ENCODE data around the gene ARHGAP15.
"Not testable (repeated sequence)": the region's sequence is repeated elsewhere in the genome, so short reads cannot be mapped to it uniquely, and the experiment has no call there.

The ARHGAP15 gene

DNA sequence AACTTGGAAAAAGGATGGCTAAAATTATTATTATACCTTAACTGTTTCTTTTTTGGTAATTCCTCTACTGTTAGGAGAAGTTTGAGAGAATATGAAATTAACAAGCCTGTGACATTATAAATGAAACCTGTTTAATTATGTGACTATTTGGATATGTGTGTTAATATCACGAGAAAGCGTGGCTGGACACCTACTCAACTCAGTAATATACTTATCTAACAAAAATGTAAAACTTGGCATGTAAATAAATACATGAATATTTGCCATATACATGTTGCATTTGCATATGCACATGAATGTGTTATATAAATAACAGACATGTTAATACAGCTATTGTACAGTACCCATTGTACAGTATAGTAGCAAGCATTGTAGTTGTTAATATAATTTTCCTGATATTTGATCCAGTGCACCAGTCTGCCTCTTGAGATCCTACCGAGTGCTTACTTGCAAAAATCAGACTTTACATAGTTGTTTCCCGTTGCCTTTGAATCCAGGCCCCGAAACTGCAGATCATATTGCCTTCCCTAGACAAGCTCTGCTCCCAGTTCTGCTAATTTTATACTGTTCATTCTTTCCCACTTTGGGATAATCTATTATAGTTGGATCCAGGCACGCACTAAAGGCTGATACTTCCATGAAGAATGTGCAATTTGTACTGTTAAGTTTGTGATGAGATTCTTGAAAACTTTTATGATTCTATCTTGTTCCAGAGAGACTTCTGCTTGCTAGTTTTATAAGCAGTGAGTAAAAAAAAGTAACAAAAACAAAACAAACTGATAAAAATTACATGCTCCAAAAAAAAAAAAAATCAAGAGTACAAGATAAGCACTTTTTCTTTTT is 395.6 kb downstream of the ARHGAP15 start:
- peak; percentile 11 for DNase-seq (ENCODE audit: low read depth, low spot score)

DNA sequence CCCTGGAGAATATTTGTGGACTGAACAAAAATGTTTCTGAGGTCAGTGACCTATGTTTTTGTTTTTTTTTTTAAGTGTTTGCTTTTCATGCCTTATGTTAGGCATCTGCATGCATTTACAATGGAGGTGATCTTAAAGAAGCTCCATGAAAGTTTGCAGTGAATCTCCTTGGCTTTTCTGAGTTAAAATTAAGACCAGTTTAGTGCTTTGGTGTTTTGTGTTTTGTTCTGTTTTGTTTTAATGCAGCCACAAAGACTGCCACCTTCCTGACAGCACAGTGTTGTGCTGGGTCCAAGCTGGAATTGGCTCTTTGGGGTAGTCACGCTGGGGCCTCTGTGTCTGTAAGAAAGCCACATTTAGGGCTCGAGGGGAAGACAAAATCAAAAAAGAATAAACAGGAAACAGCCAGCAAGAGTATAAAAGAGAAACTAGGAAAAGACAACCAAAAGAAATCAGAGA is 396.2 kb downstream of the ARHGAP15 start:
- peak; percentile 16 for DNase-seq (ENCODE audit: low read depth, low spot score)

DNA sequence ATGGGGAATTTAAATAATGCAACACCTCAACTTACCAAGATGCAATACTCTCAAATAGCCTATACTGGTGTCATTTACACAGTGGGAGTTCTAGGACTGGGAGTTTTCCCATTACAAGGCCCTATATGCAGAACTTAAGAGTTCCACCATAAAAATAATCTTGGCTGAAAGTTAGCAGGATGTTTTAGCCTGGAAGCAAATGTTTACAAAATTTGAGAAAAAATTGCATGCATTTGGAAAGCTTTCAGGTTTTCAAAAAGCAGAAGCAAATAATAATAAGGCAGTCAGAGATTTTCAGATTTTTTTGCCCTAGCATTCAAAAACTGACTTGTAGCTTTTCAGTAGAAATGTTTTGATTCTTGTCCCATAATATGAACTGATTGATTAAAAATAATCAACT is 397.3 kb downstream of the ARHGAP15 start:
- no peak for DNase-seq (ENCODE audit: low read depth, low spot score)

DNA sequence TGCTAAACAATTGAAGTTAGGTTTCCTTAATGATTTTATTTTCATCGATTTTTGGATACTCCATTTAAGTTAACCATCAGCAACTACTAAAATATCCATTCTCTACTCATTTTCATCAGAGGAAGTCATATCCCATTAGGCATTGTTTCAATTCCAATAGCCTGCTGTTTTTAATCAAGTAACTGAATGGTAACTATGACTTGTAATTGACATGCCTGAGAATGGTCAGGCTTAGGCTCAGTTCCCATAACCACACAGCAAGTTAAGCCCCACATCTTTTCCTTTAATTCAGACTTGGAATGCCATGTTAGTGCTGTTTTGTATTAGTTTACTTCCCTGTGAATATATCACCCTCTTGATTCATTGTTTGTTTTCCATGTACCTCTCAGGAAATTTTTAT is 398.8 kb downstream of the ARHGAP15 start:
- DNase-seq (ENCODE audit: low read depth, low spot score), result peak; percentile 57

DNA sequence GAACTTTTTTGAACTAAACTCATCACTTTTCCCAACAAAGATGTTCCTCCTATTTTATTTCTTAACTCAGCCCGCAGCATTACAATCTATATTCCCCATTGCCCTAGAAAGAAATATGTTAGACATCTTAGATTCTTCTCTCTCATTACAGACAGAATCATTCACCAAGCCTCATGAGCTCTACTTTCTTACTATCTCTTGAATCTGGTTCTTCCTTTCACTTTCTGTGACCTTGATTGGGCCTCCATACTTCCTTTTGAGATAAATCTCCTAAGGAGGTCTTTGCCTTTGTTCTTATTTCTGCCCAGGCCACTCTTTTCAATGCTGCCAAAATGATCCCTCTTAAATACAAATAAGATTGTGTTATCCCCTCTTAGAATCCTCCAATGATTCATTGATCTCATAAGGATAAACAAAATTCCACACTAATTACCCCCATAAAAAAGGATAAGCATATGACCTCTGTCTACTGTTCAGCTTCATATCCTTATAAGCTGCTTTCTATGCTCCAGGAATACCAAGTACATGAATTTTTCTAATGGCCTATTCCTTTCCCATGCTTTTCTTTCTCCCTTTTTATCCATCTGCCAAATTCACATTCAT is 400.0 kb downstream of the ARHGAP15 start:
- no peak for DNase-seq (ENCODE audit: low read depth, low spot score)

DNA sequence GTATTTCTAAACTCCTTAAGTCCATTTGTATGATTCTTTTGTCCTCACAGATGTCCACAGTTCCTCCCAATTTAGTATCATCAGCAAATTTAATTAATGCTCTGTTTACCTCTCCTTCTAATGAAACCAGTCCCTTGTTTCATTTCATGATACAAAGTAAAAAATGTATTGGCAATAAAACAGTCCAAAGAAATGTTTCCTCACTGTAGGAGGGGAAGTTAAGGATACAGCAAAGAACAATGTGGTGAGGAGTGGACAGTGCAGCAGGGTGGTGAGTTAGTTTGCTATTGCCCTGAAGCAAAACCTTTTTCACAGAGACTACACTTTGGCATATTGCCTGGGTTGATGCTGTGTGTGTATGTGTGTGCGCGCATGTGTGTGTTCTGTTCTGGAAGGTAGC is 401.5 kb downstream of the ARHGAP15 start:
- no peak for DNase-seq (ENCODE audit: low read depth, low spot score)

DNA sequence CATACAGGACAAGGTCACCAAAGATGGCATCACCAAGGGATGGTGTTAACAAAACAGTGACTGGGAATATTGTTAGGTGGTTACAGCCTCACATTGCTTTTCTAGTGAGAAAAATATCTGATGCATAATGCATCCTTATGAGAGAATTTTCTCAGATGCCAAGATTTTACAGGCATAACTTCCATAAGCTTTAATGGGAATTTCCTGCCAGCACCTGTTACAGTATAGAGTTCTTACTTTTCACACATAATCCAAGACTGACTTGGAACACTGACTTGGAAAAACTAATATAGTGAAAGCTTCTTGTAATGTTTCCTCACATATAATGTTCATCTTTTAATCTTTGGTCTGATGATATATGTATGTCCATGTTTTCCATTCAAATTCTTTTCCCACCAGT is 402.8 kb downstream of the ARHGAP15 start:
- no peak for DNase-seq (ENCODE audit: low read depth, low spot score)

DNA sequence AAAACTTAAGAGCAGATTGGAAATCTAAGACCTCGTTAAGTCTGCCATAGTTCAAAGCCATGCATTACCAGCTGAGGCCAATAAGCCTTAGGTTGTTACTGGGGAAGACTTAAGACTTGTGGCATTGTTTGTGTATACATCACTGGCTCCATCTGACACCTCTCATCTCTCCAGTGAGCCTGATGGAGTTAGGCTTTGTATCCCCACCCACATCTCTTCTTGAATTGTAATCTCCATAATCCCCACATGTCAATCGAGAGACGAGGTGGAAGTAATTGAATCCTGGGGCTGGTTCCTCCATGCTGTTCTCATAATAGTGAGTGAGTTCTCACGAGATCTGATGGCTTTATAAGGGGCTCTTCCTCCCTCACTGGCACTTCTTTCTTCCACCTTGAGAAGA is 404.6 kb downstream of the ARHGAP15 start:
- DNase-seq (ENCODE audit: low read depth, low spot score), result no peak

DNA sequence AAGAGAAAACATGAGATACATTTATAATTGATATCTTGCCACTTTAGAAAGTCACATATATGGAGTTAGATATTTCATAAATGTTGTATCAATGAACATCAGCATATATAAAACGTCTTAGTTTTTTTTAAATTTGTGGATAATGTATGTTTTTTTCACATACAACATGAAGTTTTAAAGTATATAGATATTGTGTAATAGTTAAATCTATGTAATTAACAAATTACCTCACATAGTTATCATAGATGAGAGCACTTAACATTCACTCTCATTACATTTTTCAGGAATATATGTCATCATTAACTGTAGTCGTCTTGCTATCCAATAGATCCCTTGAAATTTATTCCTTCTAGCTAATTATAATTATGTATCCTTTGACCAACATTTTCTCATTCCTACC is 406.6 kb downstream of the ARHGAP15 start:
- no peak for DNase-seq (ENCODE audit: low read depth, low spot score)

DNA sequence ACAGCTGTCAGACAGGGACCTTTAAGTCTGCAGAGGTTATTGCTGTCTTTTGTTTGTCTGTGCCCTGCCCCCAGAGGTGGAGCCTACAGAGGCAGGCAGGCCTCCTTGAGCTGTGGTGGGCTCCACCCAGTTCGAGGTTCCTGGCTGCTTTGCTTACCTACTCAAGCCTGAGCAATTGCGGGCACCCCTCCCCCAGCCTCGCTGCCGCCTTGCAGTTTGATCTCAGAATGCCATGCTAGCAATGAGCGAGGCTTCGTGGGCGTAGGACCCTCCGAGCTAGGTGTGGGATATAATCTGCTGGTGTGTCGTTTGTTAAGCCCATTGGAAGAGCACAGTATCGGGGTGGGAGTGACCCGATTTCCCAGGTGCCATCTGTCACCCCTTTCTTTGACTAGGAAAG is 412.7 kb downstream of the ARHGAP15 start:
- DNase-seq (ENCODE audit: low read depth, low spot score), result not testable (repeated sequence)

DNA sequence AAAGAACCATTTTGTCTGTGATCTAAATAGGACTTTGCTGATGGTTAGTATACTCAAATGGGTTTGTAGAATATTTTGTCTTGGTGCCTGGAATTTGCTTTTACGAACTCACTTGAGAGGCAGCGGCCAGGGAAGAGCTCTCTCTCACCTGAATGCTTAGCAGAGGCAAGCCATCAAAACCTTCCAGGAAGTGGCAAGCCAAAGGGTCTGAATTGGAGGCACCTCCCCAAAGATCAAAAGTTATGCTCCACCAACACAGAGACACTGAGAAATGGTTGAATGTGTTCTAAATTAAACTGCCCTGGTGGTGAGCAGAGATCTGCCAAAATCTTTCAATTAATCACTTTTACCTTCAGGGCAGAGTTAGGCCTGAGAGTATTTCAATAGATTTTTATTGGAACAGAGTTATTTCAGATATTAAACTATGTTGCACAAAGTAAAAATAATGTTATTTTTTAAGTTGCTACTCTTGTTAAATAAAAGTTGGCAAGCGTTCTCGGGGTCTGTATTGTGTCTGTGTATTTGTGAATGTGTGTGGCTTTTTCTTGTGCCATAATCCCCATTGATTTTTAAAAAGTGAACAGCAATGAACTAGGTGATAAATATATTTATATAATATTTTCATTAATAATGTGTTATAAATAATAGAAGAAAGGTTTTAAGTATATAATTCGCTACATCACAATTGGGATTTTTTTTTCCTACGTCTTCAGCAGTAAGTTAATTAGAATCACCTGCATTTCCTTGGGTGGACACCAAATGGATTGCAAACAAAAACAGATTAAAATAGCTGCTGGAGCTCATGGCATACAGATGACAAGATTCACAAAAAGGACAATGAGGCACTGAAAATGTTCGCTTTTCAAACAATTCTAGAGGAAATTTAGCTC is 416.1 kb downstream of the ARHGAP15 start:
- DNase-seq (ENCODE audit: low read depth, low spot score), result no peak

DNA sequence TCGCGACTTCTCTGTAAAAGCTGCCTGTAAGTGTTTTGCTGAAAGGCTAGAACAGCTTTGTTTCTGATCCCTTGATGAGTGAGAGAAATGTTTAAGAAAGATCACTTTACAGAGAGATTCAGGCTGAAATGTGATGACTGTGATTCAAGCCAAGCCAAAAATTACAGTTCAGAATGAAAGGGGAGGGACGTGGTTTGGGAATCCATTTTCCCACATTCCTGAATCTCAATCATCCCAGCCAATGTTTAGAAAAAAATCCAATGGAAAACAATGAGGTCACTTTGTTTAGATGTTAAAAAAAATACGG is 416.7 kb downstream of the ARHGAP15 start:
- peak; percentile 87 for DNase-seq (ENCODE audit: low read depth, low spot score)

DNA sequence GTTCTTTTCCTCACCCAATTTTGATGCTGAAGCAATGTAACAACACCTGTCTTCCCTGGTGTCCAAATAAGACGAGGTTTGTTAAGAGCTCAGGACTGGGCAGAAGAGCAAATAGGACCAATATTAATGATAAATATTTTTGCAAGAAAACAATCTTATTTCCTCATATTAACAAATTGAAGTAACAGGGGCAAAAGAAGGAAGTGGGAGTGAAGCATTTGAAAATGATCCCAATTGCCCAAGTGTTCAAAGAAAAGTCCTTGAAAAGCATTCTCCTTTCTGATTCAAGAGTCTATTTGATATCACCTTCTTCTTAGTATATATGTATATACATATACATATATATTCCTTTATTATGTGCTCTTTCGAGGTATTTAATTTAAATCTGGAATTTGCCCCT is 418.8 kb downstream of the ARHGAP15 start:
- no peak for DNase-seq (ENCODE audit: low read depth, low spot score)

DNA sequence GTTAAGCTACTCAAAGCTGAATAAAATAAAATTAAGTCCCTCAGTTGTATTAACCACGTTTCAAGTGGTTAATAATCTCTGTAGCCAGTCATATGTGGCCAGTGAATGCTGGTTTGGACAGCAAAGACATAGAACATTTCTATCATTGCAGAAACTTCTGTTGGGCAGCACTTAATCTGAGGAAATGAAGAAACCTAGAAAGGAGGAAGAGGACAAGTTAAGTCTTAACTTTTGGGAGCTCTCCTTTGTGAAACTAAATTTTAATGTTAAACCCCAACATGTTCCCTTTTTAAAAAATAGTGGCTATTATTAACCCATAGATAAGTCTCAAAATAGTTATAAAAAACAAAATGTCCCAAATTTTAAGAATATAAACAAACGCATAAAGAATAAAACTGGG is 421.3 kb downstream of the ARHGAP15 start:
- DNase-seq (ENCODE audit: low read depth, low spot score), result no peak

DNA sequence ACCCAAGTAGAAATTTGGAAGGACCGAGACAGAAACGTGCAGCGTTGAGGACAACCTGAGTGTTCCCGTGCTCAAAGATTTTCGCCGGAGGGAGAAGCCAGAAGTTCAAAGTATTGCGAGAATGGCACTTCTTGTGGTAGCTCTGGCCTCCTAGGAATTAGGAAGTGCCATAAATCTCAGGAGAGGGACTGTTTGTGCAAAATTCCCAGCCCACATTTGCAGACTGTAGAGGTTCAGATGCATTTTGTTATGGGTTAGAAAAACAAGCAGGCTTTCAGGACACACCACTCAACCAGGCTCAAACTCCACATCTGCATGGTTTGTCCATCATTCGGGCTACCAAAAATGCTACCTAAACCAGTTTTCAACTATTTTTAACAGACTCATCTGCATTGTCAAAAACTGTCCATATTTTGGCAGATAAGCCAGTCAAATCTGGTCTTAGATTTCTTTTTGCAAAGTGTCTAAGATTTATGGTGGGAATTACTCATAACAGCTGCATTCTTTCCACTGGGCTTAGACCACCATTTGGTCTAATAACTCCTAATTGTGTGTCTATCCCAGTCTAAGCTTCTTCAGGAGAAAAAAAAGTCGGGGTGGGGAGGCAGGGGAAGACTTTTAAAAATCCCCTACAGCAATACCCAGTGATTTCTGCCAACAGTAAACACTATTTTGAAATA is 422.9 kb downstream of the ARHGAP15 start:
- DNase-seq (ENCODE audit: low read depth, low spot score), result peak; percentile 24

DNA sequence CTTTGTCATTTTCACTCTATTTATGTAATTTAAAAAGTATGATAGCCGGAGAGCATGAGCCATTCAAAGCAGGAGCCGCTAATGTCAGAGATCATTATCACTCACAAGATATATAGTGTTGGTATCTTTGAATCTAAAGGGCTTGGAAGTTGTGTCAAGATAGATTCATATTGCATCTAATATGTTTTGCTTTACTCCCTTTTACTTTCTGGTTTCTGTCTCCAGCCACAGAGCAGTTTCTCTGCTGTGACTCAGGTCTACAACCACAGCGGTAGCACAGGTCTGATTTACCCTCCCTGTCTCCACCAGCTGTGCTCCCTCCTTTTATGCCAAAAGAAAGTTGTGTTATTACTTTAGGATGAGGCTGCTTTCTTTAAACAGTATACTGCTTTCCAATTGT is 424.0 kb downstream of the ARHGAP15 start:
- DNase-seq (ENCODE audit: low read depth, low spot score), result no peak

DNA sequence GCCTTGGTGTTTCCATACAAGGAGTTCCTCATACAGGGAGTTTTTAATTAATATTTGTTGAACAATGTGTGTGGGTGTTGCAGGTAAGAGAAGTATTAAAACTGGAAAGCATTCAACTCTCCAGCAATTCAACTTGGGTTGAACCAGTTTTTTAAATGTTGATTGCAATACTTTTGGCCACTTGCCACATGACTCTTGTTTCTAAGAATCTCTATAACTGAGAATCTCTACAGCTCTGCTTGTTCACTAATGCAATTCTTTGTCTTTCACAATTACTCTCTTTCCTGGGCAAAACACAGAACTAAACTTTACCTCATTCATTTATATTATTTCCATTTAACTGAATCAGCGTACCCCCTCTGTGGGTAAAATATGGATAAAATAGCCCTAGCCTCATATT is 429.4 kb downstream of the ARHGAP15 start:
- DNase-seq (ENCODE audit: low read depth, low spot score), result peak; percentile 49

DNA sequence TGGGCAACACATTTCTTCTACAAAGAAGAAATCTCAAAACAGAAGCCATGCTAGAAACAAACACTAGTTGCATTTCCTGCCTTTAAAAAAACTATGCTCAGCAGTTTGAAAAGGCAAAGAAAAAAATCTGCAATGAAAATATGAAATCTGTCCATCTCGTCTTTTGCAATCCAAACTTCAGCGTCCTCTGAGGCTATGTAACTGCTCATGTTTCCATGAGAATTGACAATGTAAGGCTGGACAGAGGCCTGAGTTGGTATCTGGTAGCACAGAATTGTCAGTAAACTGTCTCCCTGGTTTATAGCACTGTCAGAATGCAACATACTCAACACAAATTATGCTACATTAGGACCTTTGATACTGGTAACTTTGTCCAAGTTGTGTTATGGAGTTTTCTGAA is 429.9 kb downstream of the ARHGAP15 start:
- DNase-seq (ENCODE audit: low read depth, low spot score), result no peak

DNA sequence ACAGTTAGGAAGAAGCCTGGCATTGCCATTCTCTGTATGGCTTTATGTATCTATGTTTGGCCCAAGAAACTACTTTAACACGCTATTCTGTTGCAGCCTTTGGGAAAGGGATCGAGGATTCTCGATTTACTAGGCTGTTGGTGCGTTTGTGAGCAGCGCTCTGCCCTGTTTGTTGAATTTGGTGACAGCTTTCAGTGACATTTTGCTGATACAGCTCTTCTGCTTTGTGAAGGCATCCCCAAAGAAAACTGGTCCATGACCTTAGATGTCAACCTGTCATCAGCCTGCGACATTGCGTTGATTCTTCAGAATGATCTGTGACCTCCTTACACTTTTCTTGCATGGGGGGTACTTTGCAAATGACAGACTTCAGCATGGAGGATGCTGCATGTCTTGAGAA is 431.5 kb downstream of the ARHGAP15 start:
- DNase-seq (ENCODE audit: low read depth, low spot score), result no peak

DNA sequence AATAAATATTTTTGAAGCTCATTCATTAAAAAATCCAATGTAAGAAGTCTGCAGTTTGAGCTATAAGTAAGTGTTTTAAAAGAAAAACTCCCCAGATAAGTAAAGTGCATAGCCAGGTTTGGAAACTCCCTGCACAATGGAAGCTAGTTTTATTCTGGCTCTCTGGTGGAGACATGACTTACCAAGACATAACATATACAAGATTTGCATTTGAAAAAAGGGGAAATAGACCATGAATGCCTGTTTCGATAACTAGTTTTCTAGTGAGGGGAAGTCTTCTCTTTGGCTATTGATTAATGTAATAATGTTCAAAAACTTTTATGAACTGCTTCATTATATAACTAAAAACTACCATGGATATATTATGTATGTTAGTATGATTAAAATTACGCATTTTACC is 435.2 kb downstream of the ARHGAP15 start:
- DNase-seq (ENCODE audit: low read depth, low spot score), result no peak

DNA sequence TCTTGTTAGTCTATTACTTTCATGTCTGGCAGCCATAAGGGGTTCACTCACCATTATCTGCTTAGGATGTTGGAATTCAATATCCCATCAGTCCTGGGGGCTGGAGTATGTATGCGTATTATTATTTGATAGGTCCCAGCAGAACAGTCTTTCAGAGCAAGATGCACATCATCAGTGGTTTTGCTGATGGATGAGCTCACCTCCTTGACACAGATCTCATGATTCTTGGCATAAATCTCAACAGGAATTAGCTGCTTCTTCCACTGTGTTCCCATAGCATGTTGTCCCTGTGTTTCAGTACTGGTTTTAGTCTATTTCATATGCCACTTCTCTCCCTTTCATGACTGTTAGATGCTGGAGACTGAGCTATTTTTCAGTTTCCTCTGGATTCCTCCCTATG is 442.5 kb downstream of the ARHGAP15 start:
- no peak for DNase-seq (ENCODE audit: low read depth, low spot score)

DNA sequence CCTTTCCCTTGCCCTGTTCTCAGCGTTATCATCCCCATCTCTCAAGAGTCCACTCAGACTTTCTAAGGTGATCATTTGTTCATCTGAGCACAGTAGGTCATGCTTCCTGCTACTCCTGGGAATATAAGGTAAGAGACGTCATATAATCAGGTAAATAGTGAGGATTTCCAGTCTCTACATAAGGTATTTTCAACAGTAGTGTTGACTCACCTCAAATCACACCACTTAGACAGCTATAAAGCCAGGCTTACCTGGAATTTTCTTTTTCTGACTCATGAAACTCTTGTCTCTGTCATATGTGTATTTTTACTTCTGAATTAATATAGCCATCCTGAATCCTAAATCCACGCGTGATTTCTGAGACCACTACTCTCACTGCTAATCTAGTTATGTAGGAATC is 443.2 kb downstream of the ARHGAP15 start:
- DNase-seq (ENCODE audit: low read depth, low spot score), result no peak

All from astrocyte of the hippocampus (primary cell).